NOMO-1 treated with DMSO at 0.1 percent for 48 hours (cell line): ENCODE measurements around the gene SLC7A6OS.

ENCODE experiments used
- DNase-seq: peaks from one replicate; lab custom pipeline; 2025; ENCODE audit not compliant: unreplicated experiment; lab: John Stamatoyannopoulos, UW

SLC7A6OS gene

DNA sequence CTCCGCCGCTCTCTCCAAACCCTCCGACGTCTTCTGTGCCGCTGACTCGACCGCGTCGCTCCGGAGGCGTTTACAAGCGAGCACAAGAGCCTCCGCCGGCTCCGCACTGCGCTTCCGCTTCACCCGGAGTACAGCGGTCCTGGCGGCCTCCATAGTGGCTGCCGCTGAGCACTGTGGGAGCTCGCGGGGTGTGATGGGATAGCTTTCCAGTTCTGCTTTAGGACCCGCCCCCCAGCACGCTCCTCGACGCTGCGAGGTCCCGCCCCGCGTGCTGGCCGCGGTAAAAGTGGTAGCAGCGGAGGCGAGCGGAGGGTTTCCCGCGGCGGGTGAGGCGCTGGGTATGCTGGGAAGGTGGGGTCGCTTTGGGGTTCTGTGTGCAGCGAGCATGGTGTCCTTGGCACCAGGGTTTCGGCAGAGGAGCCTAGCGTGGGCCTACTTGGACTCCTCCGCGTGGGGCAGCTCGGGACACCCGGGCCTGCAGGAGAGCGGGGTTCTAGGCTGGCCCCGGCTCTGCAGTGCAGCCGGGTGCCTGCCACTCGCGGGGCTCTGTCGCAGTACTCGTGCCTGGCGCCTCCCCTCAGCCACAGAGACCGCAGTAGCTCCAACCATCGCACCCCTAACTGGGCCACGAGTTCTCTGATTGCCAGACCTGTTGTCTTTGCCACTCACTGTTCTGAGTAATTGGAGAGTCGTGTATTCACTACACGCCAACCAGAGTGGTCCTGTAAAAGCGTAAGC is at the start of gene SLC7A6OS, which contains the start of gene PRMT7:
TSS of gene SLC7A6OS (minus strand) at position 173 of the 738 bp plus-strand sequence. CDS start at position 153, 20 bp downstream.
TSS of gene PRMT7 (plus strand) at position 246 of the 738 bp plus-strand sequence. CDS start 4,961 bp downstream, outside the sequence.
- peak; percentile 96 for DNase-seq

DNA sequence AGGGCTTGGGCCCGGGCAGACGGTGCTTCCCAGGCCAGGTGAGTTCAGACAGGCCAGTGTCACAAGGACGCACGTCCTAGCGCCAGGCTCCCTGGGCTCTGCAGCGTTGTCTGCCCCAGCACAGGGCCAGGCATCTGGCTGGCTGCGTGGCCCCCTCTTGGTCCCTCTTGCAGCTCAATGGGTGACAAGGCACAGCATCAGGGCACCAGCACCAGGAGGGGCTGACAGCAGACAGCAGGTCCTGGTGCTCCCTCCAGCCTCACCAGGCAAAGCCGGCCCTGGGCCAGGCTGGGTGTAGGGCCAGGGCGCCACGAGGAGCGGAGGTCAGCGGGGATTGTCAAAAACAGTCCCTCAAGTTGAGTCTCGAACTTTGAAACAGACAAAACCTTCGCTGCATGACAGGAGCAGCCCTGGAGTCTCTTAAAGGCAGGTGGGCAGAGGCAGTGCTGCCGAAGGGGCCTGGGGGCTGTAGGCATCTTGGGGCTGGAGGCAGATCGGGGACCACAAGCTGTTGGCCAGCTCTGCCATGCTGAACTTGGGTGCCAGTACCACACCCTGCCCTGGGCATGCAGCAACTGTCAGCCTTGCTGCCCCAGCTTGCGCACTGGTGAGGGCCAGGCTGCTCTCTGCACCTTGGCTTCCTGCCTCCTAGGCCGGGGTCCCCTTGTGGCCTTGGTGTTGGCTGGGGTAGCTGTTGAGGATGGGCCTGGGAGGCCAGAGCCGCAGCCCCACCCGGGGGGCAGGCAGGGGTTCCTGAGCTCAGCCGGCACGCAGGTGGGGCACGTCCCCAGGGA is 48.8 kb upstream of the SLC7A6OS start:
- DNase-seq = no peak

DNA sequence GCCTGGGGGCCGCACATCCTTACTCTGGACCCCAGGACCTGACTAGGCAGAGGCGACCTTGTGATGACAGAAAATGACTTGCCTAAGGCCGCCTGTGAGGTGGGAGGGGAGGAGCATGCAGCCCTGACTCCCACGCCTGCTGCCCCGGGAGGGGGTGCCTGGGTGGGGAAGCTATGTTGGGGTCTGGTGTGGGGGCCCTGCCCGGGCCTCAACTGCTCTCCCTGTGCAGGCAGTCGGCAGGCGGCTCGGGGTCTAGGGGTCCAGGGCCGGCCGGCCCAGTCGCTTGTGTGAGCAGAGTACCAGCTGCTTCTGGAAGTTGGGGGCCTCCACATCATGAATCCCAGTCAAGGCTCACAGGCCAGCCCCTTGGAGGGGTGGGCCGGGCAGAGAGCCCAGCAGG is 48.2 kb upstream of the SLC7A6OS start:
- no peak for DNase-seq

DNA sequence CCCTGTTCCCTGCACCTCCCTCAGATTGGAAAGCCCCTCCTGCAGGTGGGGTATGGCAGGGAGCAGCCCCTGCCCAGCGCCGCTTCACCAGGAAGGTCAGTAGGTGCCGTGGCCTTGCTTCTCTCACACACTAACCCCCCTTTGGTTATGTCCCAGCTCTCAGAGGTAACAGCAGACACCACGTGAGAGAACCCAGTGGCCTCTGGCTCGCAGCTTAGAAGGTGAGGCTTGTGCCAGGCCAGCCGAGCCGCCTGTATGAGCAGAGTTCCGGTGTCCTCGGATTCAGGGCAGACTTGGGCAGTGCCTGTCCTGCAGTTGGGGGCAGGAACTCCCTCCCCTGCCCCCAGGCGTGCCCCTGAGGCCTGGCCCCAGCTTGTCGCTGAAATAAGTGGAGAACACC is 47.2 kb upstream of the SLC7A6OS start:
- DNase-seq = no peak

DNA sequence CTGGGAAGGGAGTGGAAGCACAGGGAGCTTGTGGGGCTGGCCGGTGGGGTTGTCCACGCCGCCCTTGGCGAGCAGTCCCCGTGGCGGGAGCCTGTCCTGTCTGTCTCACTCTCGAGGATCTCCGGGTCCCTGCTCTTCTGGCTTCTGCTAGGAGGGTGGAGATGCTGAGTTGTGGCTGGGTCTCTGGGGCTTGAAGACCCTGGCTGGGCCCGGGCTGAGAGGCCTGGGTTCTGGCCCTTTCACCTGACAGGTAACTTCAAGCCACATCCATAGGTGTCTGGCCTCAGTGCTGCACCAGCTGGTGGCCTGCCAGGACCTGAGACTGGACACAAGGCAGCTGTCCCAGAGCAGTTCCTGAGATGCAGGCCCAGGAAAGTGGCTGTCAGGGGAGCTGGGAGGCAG is 46.8 kb upstream of the SLC7A6OS start:
- DNase-seq = no peak

DNA sequence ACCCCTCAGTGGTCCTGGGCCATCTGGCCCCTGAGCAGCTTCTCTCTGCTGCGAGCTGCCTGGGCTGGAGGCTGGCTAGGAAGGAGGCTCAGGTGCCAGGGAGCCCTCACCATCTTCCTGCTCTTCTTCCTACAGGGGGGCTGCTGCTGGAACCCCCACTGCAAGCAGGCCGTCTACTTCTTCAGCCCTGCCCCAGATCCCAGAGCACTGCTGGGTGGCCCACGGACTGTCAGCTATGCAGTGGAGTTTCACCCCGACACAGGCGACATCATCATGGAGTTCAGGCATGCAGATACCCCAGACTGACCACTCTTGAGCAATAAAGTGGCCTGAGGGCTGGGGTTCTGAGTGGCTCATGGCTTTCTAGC is 46.2 kb upstream of the SLC7A6OS start:
- no peak for DNase-seq

DNA sequence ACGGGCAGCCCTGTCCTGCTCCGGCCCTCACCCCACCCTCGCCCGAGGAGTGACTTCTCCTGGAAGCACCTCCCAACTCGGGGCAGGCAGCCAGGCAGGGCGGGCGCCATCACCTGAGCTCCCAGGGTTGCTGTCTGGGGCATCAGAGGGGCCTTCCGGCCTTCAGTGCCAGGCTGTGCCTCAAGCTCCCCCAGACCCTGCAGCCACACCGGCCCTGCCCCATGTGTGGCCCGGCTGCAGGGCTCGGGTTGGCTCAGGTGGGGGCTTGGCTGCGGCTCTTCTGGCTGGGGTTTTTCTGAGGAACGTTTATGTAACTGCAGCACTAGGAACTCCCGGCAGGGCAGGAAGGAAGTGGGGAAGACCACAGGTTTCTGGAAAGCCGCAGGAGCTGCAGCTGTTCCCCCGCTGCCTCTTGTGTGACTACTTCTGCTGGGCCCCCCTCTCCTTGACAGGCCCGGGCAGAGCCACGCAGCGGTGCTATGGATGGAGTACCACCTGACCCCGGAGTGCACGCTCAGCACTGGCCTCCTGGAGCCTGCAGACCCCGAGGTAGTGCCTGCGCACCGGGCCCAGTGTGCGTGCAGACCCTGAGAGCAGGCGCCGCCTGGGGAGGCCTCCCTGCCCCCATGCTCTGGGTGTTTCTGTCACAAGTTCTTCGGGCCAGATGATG is 45.6 kb upstream of the SLC7A6OS start:
- peak; percentile 62 for DNase-seq

DNA sequence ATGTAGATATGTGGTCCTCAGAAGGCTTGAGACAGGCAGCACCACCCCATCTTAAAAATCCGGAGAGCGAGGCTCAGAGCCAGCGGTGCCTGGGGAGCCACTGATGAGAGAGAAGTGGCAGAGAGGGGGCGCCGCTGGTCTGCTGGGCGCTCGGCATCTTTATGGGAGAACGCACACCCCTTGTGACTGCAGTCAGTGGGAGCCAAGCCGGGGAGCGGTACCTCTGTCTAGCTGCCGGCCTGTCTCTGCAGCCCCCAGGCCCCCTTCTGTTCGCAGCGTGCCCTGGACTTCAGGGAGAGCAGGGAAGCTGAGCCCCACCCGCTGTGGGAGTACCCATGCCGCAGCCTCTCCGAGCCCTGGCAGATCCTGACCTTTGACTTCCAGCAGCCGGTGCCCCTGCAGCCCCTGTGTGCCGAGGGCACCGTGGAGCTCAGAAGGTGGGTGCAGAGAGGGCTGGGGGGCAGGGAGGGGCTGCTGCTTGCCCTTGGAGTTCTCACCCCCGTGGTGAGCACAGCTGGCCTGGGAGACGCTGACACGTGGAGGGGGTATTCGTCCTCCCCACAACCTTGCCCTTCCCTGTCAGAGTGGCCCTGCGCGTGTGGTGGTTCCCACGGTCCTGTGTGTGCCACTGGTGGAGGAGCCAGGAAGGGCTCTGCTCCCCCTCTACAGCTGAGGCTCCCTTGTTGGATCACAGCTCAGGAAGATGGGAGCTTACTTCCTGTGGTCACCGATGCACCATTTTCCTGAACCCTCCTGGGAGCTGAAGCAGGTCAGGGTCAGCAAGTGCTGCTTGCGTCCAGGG is 44.9 kb upstream of the SLC7A6OS start:
- DNase-seq = no peak

DNA sequence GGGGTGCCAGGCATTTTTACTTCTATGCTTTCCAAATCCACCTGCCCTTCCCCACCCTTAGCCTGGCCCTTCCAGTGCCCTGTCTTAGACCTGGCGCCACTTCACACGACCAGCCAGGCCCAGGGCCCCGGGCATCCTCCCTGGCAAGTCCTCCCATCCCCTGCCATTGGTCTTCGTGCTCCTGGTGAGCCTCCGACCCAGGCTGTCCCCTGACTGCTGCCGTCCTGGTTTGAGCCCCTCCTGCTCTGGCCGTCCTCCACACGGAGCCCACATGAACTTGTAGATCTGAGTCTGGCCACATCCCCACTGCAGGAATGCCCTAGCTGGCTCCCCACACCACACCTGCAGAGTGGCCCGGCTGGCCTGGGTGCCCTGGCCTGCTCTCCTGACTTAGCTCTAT is 44.1 kb upstream of the SLC7A6OS start:
- no peak for DNase-seq

DNA sequence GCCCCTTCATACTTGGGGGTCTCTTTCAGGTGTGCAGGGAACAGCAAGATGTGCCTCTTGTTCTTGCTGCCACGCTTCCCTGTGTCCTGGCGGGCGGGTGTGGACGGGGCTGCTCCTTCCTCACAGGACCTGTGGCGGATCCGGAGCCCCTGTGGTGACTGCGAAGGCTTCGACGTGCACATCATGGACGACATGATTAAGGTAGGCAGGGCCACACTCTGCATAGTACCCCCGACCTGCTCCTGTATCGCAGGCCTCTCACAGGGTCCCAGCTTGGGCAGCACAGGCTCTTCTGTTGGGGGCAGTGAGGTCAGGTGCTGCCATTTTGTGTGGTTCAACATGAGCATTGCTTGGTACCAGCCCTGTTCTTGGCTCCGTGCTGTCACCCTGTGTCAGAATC is 42.6 kb upstream of the SLC7A6OS start:
- no peak for DNase-seq

DNA sequence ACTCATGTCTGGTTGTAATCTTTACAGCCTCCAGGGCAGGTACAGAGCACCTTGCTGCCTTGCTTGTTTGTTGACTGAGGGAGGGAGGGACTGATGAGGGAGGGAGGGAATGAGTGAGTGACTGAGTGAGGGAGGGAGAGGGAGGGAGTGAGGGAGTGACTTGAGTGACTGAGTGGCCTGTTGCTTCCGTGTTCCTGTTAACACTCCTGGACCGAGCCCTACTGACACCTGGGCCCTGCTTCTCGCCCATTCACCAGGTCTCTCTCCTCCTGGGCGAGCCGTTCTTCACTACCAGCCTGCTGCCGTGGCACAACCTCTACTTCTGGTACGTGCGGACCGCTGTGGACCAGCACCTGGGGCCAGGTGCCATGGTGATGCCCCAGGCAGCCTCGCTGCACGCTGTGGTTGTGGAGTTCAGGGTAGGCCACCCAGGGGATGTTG is 41.3 kb upstream of the SLC7A6OS start:
- DNase-seq = no peak

DNA sequence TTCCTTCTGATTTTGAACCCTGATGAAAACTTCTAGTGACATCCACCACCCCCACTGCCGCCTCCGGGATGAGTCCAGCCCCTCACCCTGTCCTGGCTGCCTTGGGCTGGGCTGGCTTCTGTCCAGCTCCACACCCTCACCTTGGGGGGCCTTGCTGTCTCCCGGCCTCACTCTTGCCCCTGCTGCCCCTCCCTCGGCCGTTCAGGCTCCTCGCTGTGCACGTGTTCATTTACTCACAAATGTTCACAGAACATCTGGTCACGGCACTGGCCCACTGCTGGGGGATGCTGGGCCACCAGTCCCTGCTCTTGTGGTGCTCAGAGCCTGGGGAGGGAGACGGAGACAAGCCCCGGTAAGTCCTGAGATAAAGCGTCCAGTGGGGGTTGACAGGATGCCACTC is 40.7 kb upstream of the SLC7A6OS start:
- DNase-seq = no peak

DNA sequence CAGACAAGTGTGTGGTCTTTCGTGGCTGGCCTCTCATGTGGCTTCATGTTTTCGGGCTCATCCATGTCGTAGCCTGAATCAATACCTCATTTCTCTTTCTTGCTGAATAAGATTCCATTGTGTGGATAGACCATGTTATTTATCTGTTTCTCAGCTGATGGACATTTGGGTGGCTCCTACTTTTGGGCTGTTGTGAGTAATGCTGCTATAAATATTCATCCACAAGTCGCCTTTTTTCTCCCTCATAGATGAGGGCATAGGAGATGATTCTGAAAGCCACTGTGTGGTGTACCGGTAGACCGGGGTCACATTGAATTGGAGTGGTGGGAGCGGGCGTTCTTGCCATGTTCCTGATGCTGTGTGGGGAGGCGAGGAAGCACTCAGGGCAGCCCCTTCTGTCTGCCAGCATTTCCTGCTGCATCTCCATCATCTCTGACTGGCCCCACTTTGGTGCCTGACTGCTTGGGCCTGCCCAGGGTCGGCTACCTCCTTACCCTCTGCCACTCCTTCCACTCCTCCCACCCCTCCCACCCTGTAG is 40.1 kb upstream of the SLC7A6OS start:
- no peak for DNase-seq

DNA sequence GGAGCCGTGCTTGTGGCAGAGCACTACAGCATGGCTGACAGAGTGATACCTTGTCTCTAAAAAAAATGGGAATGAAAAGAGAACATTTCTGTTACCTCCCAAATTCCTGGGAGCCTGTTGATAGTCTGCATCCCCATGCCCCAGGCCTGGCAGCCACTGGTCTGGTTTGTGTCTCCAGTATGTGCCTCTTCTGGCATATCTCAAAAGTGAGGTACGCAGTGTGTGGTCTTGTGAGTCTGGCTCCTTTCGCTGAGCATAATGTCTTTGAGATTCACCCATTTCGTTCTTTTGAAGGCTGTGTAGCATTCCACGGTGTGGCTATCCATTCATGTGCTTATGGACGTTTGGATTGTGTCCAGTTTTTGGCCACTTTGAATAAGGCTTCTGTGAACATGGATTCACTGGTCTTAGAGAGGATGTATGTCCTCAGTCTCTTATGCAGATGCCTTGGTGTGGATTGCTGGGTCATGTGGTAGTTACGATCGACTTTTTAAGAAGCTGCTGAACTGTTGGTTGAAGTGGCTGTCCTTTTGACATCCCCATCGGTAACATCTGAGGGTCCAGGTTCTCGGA is 39.2 kb upstream of the SLC7A6OS start:
- DNase-seq = no peak

DNA sequence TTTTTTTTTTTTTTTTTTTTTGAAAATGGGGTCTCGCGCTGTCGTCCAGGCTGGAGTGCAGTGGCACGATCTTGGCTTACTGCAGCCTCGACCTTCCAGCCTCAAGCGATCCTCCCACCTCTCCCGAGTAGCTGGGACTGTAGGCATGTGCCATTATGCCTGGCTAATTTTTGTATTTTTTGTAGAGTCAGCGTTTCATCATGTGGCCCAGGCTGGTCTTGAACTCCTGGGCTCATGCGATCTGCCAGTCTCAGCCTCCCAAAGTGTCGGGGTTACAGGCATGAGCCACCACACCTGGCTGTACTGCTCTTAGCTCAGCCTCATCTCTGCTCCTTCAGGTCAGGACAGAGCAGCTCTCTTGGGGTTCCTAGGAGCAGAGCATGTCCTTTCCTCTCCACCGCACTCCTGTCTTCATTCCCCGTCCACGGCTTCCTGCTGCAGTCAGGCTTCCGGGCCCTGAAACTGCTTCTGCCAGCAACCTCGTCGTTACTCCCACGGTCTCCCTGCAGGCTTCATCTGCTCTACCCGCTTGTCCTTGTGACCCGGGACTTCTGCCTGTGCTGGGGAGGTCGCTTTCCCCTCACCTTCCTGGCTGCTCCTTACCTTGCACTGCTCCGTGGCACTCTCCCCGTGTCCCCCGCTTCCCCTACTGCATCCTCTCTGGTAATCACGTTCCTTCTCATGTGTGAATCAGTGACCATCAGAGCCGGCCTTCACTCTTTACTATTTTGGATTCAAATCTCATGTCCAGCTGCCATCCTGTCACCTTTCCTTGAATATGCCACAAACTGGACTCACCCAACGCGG is 38.1 kb upstream of the SLC7A6OS start:
- no peak for DNase-seq

DNA sequence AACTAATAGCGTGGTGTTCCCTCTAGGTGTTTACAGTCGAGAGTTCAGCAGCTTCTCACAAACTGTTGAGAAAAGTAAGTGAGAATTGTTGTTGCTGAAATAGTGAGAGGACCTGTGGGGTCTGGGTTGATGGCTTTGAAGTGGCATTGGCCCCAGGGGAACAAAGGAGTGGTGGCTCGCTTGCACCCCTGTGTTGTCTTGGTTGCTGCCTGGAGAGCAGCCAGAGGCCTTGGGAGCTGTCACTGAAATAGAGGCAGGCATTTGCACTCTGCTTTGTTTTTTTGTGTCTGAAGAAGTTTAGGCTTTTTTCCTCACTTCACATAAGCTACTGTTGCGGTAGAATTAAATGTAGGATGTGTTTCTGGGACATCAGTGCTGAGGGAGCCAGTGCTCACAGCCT is 36.9 kb upstream of the SLC7A6OS start:
- no peak for DNase-seq

DNA sequence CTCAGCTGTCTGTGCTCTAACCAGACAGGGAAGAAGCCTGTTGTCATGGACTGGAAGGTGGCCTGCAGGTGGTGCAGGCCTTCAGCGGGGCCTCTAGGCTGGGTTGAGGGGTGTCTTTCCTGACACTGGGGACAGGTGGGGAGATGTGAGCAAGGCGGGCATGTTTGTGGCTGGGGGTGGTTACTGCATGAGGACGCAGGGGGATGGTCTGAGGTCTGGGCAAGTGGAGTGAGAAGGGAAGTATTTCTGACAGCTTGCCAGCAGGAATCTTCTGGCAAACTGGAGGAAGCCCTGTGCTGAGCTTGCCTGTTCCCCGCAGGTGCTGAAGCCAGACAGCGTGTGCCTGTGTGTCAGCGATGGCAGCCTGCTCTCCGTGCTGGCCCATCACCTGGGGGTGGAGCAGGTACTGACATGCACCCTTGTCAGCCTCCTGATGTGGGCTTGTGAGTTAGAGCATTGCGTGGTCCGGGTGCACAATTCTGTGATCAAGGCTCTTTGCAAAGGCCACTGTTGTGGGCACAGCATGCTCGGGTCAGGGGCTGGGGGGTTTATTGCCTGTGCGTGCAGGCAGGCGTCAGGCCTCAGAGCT is 36.2 kb upstream of the SLC7A6OS start:
- no peak for DNase-seq

DNA sequence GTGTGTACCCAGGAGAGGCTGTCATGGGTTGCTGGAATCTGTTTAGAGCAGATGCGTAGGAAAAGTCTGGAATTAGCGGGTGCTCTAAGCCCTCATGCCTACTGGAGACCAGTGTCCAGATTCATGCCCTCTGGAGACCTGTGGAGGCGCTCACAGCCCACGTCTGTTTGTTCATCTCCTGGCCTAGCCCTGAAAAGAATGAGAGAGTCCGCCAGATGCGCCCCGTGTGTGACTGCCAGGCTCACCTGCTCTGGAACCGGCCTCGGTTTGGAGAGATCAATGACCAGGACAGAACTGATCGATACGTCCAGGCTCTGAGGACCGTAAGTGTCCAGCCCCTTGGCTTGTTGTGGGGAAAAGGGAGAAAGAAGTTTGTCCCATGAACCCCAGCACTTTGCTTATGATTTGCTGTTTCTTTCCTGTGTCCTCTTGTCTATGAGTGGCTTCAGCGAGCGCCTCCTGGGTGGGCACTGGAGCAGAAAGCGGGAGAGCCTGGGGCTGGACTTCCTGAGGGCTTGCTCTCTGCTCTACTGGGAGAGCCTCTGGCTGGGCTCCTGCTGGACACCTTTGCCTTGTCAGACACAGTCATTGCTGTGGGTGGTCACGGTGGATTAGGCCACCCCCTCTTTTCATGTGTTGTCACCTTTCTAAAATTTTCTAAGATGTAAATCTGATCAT is 35.4 kb upstream of the SLC7A6OS start:
- DNase-seq = no peak
